HG02642 (cell line): ENCODE measurements around the gene PSTPIP1.

Experiments used
- ATAC-seq: cut with Tn5 transposase; IDR thresholded peaks from one replicate; pipeline ENCODE4 v1.9.1; 2021; ENCODE audit warnings: mild to moderate bottlenecking; ENCODE audit not compliant: unreplicated experiment, poor library complexity

Gene PSTPIP1

DNA sequence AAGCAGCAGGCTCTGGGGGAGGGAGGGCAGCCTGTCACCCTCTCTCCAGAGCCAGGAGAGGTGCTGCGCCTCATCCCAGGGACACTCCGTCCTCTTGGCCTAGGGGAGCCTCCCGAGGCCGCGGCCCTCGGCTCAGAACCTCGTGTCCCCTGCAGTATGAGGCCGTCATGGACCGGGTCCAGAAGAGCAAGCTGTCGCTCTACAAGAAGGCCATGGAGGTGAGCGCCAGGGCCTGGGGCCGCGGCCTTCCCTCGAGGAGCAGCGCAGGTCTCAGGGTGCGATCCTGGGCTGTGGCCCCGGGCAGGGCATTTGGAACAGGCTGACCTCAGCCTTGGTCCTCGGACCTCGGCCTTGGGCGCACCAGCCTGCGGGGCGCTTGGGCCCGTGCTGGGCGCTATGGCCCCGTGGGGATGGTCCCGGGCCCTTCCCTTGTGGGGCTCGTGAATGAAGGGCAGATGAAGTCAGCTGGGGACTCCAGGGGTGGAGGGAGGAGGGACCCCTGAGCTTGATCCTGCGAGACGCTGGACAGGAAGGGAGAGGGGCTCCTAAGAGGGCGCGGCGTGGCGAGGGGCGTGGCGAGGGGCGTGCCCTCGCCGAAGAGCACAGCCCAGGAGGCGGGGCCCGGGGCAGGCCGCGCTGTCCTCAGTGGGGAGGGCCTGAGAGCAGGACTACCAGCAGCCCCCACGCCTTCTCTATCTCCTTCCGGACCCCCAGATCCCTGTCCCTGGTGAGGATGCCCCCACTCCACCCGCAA is 32.9 kb downstream of the PSTPIP1 start:
- no peak for ATAC-seq

DNA sequence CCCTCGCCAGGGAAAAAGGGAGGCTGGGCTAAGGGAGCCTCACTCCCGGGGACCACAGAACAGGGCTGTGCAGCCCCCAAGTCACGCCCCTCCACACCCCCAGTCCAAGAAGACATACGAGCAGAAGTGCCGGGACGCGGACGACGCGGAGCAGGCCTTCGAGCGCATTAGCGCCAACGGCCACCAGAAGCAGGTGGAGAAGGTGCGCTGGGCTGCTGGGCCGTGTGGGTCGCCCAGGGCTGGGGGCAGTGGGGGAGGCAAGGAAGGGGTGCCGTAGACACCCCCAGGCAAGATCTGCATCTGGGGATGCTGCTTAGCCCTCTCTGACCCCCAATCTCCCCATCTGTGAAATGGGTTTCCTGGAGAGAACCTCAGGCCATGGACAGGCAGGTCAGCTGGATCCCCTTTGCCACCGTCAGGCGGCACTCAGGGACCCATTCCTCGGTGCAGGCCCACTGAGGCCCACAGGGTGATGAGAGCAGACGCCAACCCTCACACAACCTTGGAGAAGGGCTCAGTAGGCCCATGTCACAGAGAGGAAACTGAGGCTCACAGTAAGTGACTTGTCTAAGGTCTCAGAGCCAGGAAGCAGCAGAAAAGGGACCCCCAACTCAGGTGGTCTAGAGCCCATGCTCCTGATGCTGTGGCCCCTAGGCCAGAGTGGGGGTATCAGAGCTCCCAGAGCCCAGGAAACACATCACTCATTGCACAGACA is 33.7 kb downstream of the PSTPIP1 start:
- no peak for ATAC-seq

DNA sequence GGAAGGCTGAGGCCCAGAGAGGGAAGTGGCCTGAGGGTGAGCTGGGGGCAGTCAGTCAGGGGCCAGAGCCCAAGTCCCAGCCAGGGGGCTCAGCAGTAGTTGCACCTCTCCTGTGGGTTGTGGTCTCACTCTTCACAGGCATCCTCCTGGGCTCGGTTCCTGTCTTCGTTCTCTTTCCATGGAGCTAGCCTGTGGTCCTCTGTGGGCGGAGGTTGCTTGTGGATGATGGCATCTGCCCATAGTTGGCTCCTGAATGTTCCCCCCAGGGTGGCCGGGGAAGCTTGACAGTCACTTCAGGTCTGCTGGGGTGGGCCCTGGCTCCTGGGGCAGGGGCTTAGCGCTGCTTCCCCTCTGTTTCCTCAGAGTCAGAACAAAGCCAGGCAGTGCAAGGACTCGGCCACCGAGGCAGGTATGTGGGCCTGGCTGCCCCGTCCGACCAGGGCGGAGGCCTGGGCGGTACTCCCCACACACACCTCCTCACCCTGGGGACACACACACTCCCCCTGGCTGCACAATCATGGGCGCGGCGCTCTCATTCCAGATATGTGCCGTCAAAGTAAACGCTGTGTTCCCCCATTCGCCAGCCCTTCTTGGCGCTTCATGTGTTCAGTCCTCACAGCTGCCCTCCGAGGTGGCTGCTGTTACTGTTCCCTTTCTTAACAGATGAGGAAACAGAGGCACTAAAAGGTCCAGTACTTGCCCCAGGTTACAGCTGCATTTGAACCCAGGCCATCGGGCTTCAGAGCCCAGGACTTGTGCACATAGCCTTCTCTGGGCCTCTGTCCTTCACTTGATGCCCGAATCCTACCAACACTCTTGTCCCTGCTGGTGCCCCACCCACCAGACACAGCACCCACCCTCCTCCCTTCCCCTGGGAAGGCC is 34.5 kb downstream of the PSTPIP1 start:
- ATAC-seq = no peak

DNA sequence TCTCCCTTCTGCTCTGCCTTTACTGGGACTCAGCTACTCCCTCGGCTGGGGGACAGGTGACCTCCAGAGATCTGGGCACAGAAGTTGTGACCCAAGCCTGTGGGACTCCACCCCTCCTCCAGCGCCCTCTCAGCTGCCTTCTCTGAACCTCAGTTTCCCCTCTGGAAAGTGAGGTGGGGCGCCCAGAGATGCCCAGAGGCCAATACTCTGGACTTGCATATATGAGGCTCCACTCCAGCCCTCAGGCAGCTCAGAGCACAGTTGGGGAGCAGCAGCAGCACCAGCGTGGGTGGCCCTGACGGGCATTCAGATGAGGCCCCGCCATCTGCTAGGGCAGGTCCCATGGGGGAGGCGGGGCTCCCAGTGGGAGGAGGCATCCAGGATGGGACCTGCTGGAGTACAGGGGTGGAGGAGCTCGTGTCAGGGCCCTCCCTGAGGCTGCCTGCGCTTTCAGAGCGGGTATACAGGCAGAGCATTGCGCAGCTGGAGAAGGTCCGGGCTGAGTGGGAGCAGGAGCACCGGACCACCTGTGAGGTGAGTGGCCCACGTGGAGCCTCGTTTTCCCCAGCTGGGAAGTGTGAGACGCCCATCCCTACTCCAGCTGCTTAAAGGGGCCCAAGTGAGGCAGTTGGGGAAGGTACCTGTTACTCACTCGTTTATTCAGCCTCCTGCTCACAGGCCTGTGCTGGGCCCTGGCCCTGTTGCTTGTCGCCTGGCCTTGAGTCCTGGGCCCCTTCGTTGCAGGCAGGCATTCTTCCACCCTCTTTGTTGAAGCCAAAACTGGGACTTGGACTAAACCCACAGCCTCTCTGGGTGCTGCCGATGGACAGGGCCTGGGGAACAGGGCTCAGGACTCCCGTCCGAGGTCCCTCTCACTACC is 35.4 kb downstream of the PSTPIP1 start:
- no peak for ATAC-seq

DNA sequence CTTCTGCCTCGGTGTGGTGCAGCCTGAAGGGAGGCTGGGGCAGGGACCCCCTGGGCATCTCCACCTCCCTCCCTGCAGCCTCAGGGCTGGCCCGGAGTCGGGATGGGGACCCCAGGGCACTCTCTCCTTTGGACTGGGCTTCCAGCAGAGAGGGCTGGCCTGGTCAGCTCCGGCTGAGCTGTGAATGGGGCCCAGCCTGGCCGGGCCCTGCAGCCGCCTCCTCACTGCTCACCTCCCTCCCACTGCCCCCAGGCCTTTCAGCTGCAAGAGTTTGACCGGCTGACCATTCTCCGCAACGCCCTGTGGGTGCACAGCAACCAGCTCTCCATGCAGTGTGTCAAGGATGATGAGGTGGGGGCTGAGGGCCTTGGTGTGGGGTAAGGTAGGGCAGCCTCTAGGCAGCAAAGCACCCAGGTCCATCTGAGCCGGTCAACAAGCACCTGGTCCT is 36.0 kb downstream of the PSTPIP1 start:
- ATAC-seq = no peak

DNA sequence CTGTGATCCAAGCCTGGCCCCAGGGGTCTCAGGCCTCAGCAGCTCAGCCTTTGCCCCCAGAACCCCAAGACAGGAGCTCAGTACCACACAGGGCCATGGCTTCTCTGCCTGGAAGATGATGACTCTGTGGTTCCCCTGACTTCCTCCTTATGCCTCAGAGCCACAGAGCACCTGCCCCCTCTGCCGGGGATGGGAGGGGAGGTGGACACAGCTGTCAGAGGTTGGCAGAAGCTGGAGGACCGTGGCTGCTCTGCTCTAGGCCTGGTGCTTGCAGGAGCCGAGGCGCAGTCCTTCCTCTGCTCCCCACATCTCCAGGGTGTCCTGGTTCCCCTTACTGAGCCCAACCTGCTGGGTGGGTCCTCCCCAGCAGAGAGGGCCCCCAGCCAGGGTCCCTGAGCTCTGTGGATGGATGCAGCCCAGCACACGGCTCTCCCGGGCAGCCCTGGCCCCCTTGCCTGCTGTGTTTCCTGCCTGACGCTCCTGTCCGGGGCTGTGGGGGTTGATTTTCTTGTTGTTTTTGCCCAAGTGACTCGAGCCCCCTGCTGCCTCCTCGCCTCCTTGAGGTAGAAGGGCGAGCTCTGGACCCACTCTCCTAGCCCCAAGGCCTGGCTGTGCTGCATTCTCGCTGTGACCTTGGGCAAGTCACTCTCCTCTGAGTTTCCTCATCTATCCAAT is 36.6 kb downstream of the PSTPIP1 start:
- no peak for ATAC-seq

DNA sequence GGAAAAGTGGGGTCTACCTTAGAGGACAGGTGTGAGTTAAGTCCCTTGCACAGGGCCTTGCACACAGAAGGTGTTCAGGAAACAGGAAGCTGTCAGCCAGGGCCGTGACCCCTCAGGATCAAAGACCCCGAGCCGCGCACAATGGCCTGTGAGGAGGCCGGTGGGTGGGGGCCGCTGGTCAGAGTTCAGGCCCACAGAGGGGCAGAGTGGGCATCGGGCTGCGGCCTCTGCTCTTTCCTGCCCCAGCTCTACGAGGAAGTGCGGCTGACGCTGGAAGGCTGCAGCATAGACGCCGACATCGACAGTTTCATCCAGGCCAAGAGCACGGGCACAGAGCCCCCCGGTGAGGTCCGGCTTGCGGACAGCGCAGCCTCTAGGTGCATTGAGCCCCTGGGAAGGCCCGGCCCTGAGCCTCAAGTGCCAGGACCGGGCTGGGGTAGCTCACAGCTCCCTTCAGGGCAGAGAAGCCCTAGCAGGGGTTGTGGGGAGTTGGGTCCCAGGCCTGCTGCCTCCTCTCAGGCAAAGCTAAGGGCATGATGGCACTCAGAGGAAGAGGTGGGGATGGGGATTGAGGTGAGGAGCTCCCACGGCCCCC is 37.2 kb downstream of the PSTPIP1 start:
- no peak for ATAC-seq

DNA sequence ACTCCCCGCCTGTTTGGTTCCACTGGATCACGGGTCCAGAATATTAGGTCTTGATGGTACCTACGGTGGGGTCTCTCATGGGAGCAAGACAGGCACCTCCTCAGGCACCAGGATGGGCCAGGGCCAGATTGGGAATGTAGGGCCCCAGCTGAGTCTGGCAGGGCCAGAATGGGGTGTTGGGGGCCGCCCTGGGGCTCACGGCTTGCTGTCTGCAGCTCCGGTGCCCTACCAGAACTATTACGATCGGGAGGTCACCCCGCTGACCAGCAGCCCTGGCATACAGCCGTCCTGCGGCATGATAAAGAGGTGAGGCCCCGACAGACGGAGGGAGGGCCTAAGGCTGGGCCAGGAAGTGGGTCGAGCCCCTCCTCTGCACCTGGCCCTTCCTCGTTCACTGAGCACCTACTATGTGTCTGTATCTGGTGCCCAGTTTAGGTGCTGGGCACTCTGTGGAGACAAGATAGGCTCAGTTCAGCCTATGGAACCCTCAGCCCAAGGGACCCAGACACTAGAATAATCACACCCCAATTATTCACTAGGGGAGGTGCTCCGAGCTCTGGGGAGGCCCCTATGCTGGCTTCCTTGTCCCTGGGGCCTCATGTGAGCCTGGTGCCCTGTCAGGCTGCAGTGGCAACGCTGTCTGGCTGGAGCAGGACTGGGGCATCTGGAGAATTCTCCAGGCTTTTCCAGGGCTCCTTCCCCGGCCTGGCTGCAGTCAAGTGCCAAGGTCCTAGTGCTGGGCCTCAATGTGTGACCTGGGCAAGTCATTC is 37.9 kb downstream of the PSTPIP1 start:
- ATAC-seq = no peak

DNA sequence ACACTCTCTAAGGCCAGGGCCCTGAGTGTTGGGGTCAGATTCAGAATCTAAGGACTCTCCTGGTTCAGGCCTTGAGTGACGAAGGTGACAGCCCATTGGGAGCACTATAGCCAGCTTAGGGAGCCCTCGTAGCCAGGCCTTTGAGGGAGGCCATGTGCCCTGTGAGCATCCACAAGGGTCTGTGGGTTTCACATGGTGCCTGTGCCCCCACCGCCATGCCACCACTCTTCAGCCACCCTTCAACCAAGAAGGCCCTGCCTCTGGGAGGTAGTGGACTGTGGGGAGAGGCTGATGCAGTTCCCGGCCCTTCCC is 38.4 kb downstream of the PSTPIP1 start:
- no peak for ATAC-seq

DNA sequence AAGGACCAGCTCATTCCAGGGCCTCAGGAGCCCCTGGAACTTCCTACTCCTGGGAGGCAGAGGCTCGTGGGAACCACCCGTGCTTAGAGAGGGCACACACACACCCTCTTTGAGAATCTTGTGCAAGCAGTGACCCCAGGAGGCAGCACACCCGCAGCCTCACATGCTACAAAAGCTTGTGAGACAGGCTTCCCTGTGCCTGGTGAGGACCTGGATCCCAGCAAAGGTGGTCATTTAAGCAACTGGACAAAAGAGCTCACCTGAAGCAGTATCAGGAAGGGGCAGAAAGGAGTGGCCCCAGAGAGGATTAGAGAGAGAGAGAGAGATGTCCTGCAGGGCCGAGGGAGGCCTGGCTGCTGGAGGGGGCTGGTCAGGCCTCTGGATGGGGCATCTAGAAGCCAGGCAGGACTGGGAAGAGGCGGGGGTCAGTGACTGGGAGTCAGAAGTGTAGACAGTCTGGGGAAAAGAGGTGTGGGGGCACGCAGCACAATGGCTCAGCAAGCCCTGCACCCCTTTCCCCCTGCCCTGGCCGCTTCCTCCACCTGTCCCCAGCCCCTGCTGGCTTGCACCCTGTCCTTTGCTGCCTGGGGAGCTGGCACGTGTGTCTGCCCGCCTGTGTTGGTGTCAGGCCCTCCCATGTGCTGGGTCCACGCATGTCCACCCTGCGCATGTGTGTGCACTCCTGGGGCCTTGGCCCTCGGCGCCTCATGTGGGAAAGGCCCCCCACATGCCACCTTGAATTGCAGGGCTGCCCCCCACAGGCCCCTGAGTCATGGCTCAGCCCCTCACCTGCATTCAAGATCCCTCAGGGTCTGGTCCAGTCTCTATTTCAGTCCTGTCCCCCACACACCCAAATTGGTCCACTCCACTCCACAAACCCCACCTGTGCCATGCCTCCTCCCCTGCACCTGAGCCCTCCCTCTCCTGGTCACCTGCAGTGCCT is 39.1 kb downstream of the PSTPIP1 start:
- no peak for ATAC-seq

DNA sequence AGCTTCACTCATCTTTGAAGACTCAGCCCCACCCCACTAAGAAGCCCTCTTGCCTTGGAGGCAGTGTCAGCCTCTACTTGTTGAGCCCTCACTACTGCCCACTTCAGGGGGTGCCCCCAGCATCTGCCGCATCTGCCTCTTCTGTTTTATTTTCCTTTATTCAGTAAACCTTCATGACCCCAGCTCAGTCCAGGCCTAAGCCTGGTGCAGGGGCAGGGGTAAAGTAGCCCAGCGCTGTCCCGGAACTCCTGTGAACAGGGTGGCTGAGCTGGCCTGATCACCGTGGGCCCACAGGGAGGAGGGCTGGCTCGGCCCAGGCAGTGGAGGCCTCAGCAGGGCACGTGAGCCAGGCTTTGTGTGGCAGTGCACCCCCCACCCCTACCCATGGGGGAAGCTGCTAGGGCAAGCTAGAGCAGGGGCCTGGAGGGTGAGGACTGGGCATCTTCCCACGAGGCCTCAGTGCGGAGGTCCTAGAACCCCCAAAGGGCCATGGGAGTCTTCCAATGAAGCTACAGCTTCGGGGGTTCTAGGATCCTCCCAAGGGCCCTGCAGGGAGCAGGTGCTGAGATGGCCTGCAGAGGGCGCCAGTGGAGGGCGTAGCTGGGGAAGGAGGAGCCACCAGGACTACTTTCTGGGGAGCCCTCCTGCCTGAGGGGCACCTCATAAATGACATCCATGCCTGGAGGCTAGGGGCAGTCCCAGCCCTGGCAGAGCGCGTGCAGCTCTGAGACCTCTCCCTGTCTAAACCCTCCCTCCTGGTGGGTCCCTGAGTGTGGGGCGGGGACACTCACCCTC is 40.0 kb downstream of the PSTPIP1 start:
- no peak for ATAC-seq

DNA sequence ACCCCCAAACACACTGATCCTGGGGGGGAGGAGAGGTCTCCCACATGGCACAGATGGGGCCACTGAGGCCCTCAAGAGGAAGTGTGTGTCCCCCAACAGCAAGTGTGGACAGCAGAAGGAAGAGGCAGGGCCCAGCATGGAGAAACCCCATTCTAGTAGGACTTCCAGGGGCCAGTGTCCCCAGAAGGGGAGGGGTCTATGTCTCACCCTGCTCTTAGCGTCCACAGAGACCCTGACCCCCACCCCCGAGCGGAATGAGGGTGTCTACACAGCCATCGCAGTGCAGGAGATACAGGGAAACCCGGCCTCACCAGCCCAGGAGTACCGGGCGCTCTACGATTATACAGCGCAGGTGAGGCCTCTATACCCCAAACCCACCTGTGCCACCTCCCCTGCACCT is 40.7 kb downstream of the PSTPIP1 start:
- no peak for ATAC-seq

DNA sequence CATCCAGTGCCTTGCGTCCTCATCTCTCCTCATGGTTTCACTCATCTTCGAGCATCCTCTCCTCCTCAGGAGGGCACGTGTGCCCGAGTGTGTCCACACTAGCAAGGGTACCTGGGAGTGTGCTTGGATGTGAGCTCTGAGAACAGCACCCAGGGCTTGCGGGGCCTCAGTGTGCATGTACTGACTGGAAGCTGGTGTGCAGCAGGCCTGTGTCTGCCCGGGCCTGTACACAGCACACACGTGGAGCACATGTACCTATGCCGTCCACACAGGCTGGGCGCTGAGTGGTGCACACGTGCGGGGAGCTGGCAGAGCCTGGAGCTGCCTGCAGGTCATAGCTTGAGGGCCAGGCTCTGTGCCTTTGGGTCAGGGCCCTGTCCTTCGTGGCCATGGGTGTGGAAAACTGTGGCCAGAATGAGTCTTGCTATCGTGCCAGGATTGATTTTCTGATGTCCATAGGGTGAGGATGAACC is 41.1 kb downstream of the PSTPIP1 start:
- no peak for ATAC-seq

DNA sequence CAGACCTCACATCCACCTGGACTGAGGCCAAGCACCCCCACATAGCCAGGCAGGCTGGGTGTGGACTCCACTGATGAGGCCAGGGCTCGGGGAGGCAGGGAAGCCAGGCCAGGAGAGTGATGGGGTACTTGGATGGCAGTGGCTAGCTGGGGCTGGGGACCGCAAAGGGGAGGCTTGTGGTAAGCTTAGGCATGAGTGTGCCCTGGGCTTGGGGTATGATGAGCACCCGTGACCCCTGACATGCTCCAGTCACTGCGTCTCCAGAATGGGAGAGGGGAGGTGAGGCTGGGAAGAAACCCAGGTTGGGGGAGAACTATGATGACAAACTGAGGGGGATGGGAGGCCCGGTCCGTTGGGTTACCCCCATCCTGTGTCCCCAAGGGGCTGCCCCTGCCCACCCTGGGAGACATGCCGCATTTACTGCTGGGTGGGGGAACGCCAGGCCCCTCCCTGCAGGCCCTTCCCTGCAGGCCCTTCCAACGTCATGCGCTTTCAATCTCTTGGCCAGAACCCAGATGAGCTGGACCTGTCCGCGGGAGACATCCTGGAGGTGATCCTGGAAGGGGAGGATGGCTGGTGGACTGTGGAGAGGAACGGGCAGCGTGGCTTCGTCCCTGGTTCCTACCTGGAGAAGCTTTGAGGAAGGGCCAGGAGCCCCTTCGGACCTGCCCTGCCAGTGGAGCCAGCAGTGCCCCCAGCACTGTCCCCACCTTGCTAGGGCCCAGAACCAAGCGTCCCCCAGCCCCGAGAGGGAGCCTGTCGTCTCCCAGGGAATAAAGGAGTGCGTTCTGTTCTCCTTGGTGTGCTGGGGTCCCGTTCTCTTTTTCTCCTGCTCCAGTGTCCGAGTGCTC is 41.8 kb downstream of the PSTPIP1 start:
- no peak for ATAC-seq

DNA sequence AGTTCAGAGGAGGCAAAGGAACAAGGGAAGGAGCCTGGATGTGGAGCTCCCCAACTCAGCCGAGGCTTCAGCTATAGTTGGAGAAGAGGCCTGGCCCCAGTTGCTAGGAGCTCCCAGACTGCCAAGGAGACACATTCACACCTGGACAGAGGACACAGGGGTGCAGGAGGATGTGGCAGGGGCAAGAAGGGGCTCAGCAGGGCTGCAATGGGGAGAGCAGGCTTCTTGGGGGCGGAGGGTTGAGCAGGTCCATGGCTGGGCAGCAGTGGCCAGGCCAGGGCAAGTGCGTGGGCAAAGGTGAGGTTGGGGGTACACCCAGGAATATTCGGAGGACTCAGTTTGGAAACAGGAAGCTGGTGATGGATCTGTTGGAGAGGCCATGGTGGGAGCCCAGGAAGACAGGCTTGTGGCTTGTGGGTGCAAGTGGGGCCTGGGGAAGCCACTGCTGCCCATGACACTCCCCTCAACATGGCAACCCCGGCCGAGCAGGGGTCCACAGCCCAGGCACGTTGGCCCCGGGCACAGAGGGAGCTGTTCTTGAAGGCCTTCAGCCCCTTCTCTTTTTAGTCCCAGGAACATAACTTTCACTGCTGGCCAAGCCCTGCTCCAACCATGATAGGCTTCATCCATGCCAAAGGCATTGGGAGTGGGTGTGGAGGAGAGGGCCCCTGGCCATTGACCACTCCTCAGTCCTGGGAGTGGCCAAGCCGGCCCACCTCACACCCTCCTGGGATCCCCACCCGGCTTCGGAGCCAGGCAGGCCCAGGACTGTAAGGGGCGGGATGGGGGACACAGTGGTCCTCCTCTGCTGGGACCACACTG is 42.7 kb downstream of the PSTPIP1 start:
- ATAC-seq = no peak
